ENCODE data around the gene UGCG.
"Not testable (repeated sequence)": the region's sequence is repeated elsewhere in the genome, so short reads cannot be mapped to it uniquely, and the experiment has no call there.

UGCG gene

GRCh38 chr9:111940697-111941096 is 44.1 kb downstream of the UGCG start:
- in situ Hi-C loops (cut with HindIII; ENCODE audit: low sequenced_read_pairs), result no loop called here
- DNase-seq (ENCODE audit: low read depth), result no peak
- no peak for TF ChIP-seq CTCF (IDR thresholded peaks at IDR 0.05; ENCODE audit: low read depth, low read length, missing control alignments)
- H3K4me3 ChIP-seq (ENCODE audit: low read depth, low read length), result no peak overlapping the region

GRCh38 chr9:111943200-111943599 is 46.6 kb downstream of the UGCG start:
- TF ChIP-seq CTCF (IDR thresholded peaks at IDR 0.05; ENCODE audit: low read depth, low read length, missing control alignments), result no peak
- H3K4me3 ChIP-seq (ENCODE audit: low read depth, low read length), result no peak overlapping the region
- in situ Hi-C loops (cut with HindIII; ENCODE audit: low sequenced_read_pairs), result no loop called here
- no peak for DNase-seq (ENCODE audit: low read depth)

- H3K4me3 ChIP-seq (ENCODE audit: low read depth, low read length), result no peak overlapping the region
- no peak for TF ChIP-seq CTCF (IDR thresholded peaks at IDR 0.05; ENCODE audit: low read depth, low read length, missing control alignments)
- DNase-seq (ENCODE audit: low read depth), result no peak
- in situ Hi-C loops (cut with HindIII; ENCODE audit: low sequenced_read_pairs), result no loop called here
Measured at GRCh38 chr9:111943746-111944145, 47.1 kb downstream of the UGCG start.

GRCh38 chr9:111944241-111944866 is 47.7 kb downstream of the UGCG start:
- in situ Hi-C loops (cut with HindIII; ENCODE audit: low sequenced_read_pairs), result no loop called here
- no peak for TF ChIP-seq CTCF (IDR thresholded peaks at IDR 0.05; ENCODE audit: low read depth, low read length, missing control alignments)
- H3K4me3 ChIP-seq (ENCODE audit: low read depth, low read length), result no peak overlapping the region
- no peak for DNase-seq (ENCODE audit: low read depth)

- DNase-seq (ENCODE audit: low read depth), result no peak
- no peak for TF ChIP-seq CTCF (IDR thresholded peaks at IDR 0.05; ENCODE audit: low read depth, low read length, missing control alignments)
- no peak overlapping the region for H3K4me3 ChIP-seq (ENCODE audit: low read depth, low read length)
- in situ Hi-C loops (cut with HindIII; ENCODE audit: low sequenced_read_pairs), result no loop called here
Measured at GRCh38 chr9:111945216-111945615, 48.6 kb downstream of the UGCG start.

- DNase-seq (ENCODE audit: low read depth); H3K4me3 ChIP-seq (ENCODE audit: low read depth, low read length); in situ Hi-C loops (cut with HindIII; ENCODE audit: low sequenced_read_pairs): not testable (repeated sequence)
Measured at GRCh38 chr9:111948109-111948508, 51.5 kb downstream of the UGCG start.

GRCh38 chr9:111948951-111949350 is 52.3 kb downstream of the UGCG start:
- TF ChIP-seq CTCF (IDR thresholded peaks at IDR 0.05; ENCODE audit: low read depth, low read length, missing control alignments), result no peak
- H3K4me3 ChIP-seq (ENCODE audit: low read depth, low read length), result no peak overlapping the region
- DNase-seq (ENCODE audit: low read depth), result no peak
- in situ Hi-C loops (cut with HindIII; ENCODE audit: low sequenced_read_pairs), result no loop called here
